ENCODE measurements around the gene RAB11FIP2.
"Not testable (repeated sequence)": the region's sequence is repeated elsewhere in the genome, so short reads cannot be mapped to it uniquely, and the experiment has no call there.

The RAB11FIP2 gene, protein sequence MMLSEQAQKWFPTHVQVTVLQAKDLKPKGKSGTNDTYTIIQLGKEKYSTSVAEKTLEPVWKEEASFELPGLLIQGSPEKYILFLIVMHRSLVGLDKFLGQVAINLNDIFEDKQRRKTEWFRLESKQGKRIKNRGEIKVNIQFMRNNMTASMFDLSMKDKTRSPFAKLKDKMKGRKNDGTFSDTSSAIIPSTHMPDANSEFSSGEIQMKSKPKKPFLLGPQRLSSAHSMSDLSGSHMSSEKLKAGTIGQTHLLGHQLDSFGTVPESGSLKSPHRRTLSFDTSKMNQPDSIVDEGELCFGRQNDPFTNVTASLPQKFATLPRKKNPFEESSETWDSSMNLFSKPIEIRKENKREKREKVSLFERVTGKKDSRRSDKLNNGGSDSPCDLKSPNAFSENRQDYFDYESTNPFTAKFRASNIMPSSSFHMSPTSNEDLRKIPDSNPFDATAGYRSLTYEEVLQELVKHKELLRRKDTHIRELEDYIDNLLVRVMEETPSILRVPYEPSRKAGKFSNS

DNA sequence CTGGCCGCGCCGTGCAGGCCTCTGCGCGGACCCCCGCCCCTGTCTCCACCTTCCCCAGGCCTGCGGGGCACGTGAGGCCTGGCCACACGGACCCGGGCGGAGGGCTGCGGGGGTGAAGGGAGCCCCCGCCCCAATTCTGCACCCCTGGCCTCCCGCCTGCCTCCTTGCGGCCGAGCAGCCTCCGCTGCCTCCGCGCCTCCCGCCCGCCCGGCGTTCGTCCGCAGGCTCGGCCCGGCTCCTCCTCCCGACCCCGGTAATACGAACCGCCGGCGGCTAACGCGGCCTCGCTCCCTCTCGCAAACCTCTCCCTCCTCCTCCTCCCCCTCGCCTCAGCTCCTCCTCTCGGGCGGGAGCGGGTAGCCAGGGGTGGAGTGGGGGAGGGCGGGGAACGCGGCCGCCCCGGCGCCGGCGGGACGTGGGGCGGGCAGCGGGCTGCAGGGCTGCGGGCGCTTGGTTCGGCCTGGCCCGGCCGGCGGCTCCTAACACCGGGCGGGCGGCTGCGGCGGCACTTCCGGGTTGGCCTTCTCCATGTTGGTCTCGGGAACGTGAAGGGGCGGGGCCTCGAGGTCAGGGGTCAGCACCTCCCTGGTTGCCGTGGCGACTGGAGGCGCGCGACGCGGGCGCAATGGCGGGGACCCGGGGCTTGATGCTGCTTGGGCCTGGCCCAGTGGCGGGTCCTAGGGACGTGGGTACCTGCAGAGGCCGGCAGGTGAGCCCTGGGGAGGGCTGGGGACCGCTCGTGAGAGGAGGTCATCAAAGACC is at the start of gene RAB11FIP2:
Gene RAB11FIP2, minus strand, starts transcription at position 547 of the 762 bp plus-strand sequence. CDS start 778 bp downstream, outside the sequence.
- peak; percentile 93 to 94 for DNase-seq

DNA sequence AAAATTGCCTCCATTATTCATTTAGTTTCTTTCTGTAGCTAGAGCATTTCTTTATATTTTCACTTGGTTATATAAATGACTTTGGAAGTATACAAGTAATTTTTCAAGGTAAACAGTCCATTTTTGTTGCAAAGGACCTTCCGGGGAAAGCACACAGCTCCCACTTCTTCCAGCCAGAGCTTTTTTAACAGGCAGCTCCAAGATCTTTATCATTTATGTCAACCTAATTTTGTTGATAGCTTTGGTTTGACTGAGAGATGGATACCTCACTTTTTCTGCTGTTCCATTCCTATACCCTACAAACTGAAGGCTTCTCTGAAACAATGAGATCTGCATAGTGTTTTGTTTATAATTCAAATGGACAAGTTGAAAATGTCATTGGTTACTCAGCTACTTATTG is 49.3 kb upstream of the RAB11FIP2 start:
- DNase-seq, result no peak

- no peak for DNase-seq
These were observed 45.5 kb upstream of the RAB11FIP2 start for GRCh38 chr10:118092209-118092608.

DNA sequence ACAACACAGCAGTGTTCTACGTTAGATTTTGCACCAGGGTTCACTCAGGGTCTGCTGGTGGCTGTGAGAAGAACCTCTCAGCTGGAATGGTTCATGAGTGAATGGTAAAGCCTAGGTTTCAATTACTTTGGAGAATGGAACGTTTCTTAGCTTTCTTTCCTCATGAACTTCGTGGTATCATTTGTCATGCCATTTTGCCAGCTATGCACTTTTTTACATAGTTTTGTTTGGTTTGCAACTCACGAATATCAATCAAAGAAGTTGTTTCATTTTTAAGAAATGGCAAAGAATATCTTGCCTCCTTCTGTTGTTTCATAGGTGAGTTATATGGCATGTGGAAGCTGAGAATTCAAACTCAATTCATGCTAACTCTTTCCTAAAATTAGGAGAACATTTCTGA is 34.1 kb upstream of the RAB11FIP2 start:
- DNase-seq, result no peak

DNA sequence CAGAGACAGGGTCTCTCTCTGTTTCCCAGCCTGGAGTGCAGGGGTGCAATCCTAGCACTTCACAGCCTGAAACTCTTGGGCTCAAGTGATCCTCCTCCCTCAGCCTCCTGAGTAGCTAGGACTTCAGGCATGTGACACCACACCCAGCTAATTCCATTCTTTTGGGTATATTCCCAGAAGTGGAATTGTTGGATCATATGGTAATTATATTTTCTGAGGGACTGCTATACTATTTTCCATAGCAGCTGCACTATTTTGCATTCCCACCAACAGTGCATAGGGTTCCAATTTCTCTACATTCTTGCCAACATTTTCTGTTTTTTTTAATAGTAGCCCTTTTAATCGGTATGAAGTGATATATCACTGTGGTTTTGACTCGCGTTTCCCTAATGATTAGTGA is 30.0 kb upstream of the RAB11FIP2 start:
- no peak for DNase-seq

GRCh38 chr10:118072840-118073239 is 26.1 kb upstream of the RAB11FIP2 start:
- no peak for DNase-seq

DNA sequence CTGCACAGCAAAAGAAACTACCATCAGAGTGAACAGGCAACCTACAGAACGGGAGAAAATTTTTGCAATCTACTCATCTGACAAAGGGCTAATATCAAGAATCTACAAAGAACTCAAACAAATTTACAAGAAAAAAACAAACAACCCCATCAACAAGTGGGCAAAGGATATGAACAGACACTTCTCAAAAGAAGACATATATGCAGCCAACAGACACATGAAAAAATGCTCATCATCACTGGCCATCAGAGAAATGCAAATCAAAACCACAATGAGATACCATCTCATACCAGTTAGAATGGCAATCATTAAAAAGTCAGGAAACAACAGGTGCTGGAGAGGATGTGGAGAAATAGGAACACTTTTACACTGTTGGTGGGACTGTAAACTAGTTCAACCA is 20.6 kb upstream of the RAB11FIP2 start:
- not testable (repeated sequence) for DNase-seq

- DNase-seq, result no peak
These were observed 16.1 kb upstream of the RAB11FIP2 start for GRCh38 chr10:118062798-118063238.

GRCh38 chr10:118058371-118058770 is 11.6 kb upstream of the RAB11FIP2 start:
- no peak for DNase-seq

DNA sequence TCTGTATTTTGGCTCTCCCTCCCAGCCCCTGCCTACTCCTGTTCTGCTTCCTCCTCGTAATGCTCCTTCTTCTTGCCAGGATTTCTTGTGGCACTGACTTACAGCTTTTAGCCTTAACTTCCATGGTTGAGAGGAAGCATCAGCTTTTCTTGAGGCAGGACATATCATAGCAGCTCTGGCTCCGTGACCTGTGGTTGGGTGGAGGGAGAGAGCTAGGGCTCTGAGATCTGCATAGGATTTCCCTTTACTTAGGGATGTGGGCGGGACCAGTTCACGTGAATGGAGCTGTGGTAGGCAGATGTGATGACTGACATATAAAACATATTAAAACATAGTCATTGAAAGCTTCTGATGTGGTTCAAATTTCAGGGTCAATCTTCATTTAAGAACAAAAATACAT is 10.6 kb upstream of the RAB11FIP2 start:
- no peak for DNase-seq

GRCh38 chr10:118054383-118054782 is 7.6 kb upstream of the RAB11FIP2 start:
- no peak for DNase-seq

- DNase-seq, result no peak
These were observed 6.1 kb upstream of the RAB11FIP2 start for GRCh38 chr10:118052816-118053215.

- no peak for DNase-seq
These were observed 1.1 kb upstream of the RAB11FIP2 start for GRCh38 chr10:118047880-118048279.

- DNase-seq, result no peak
These were observed 497 bp upstream of the RAB11FIP2 start for GRCh38 chr10:118047157-118047719.

GRCh38 chr10:118045837-118046394 is 825 bp downstream of the RAB11FIP2 start:
- peak in 1 of 2 donors; percentile 24 for DNase-seq

DNA sequence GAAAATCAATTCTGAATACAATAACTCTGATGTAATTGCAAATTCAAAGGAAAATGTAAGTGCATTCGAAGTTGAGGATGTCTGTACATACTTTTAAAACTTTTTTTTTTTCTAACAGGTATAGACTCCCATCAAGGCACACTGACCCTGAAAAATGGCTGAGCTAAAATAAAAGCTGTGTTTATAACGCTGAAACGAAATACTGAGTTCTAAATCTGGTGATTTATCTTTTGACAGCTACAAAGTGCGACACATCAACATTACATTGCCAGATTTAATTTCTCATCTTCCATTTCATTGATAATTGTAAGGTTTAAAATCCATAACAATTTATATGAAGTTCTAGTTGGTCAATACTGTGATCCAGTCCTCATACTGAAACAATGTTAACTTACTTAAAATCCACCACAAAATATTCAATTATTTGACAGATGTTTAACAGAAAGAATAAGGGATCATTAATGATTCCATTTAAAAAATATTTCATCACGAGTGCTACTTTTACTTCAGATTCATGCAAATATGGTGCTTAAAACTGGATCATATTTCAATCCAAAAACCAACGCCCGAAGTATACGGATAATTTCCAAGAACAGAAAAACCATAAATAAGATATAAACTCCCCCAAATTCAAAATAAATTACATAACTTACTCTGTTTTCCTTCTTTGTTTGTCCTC is 1.4 kb downstream of the RAB11FIP2 start:
- no peak for DNase-seq

- DNase-seq, result no peak
These were observed 3.9 kb downstream of the RAB11FIP2 start for GRCh38 chr10:118042827-118043242.

DNA sequence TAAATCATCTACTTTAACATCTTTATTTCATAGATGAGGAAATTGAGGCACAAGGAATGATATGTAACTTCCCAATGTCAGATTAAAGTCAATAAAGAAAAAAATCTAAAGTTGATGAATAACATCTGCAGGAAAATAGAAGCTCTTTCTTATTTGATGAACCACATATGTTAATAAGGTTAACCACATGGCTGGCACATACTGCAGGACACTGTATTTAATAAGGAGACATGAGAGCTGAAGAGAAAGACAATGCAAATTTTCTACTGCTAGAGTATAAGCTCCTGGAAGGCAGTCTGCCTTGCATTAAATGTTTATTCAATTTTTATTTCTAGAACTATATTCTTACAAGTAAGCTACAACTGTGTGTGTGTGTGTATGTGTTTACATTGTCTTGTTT is 4.4 kb downstream of the RAB11FIP2 start:
- DNase-seq, result no peak

- no peak for DNase-seq
These were observed 5.4 kb downstream of the RAB11FIP2 start for GRCh38 chr10:118041316-118041715.

DNA sequence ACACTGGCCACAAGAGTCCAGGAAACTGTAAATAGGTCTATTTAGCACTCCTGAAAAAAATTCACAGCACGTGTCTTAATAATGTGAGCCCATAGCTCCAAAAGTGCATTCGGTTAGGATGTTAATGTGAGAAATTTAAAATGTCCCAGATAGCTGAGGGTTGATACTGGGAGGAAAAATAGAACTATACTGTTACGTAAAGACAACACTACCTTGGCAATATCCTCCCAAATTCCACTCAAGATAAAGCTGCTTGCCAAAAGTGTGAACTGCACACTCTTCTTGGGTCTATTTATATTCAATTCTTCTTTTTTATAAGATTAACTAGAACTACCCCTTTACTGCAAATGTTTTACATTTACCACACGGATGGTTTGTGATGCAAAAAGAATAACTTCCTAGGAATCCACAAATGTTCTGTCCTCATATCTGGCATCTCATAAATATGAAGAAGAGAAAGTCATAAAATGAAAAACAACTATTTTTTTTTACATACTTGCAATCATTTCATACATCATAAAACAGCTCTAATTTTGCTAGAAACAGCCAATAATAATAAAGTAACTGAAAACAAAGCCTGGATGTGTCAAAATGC is 10.4 kb downstream of the RAB11FIP2 start:
- no peak for DNase-seq

DNA sequence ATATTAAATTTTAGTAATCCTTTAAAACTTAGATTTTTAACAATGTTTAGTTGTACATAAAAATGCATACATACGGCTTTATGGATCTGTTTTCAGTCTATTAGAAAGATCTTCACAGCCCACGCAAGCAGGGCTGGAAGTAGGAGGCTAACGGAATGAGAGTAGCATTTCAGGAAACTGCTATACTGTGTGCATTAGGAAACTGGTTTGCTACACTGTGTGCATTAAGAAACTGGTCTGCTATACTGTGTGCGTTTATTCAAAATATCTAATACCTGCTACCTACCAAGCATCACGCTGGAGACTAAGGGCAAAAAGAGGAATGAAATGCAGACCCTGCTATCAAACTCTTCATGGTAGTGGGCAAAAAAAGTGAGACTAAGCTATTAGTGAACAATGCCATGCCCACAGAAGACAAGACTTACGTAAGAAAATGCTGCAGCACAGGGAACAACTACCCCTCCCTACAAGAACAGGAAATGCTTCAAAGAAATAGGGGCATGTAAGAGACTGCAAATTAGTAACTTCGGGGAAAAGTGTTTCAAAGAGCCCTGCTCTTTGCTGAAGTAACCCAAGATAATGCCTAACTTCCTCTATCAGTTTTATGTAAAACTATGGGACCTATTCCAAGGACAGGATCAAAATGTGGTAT is 11.3 kb downstream of the RAB11FIP2 start:
- peak in 1 of 2 donors; percentile 30 for DNase-seq
